HepG2 (cell line): ENCODE measurements around the gene RANBP17. TPM values are rescaled to one million over a fixed set of nuclear protein-coding genes. Genes with fewer than 3 reads are reported as not detected.

ENCODE experiments used
- ATAC-seq: fragments of 200-7000 bp; cut with Tn5 transposase; 3 replicates; pipeline ENCODE4 v1.9.1; 2020; ENCODE audit warnings: mild to moderate bottlenecking, moderate library complexity
- BruUV-seq: library from RNA; stranded (reverse); fragments of 400-500 nt; replicated peaks from 2 replicates; lab custom pipeline; 2021; lab: Mats Ljungman, UMichigan
- CTCF ChIA-PET: fragments of 300-600 bp; formaldehyde crosslinking; extraction: SDS; loops from one replicate; lab custom pipeline; 2021; ENCODE audit warnings: low total read pairs, inconsistent platforms, low intra/inter-chr PET ratio; lab: Yijun Ruan, JAX
- POLR2A ChIA-PET: fragments of 350-600 bp; sonication (Branson Sonifier 250); formaldehyde crosslinking; loops from one replicate; lab custom pipeline; 2020; ENCODE audit warnings: antibody characterized with exemption, inconsistent platforms; lab: Yijun Ruan, JAX
- DNase-seq: peaks from one replicate; pipeline ENCODE4 v3.0.0-alpha.2; 2015; ENCODE audit warnings: low spot score
- FAIRE-seq: peaks from 3 replicates; lab custom pipeline; 2011; peaks lifted over from hg19 to GRCh38; lab: Jason Lieb, UNC
- H2AFZ ChIP-seq: one replicate; pipeline ENCODE4 v1.6.1; 2011; ENCODE audit warnings: low read length, inconsistent platforms
- H3K27ac ChIP-seq: fragments of 300-600 bp; 3 replicates; pipeline ENCODE4 v1.8.0; 2011; ENCODE audit warnings: mixed run types, mild to moderate bottlenecking, mixed read lengths, low read length, inconsistent platforms; ENCODE audit not compliant: insufficient read depth; ENCODE audit errors: extremely low read length
- H3K27me3 ChIP-seq, 2 experiments: fragments of 200-600 bp in 1 of 2; 2 replicates in 1 of 2; 3 replicates in 1 of 2; pipeline versions ENCODE4 v1.6.0 to v1.8.0; 2011; ENCODE audit warnings: low read length in 2 of 2, mild to moderate bottlenecking in 2 of 2, moderate library complexity in 2 of 2, inconsistent platforms in 1 of 2; ENCODE audit not compliant: insufficient read depth in 2 of 2, control insufficient read depth in 1 of 2
- H3K36me3 ChIP-seq, 2 experiments: fragments of 200-600 bp in 1 of 2; replicated peaks in 1 of 2; 2 replicates in 1 of 2; 3 replicates in 1 of 2; pipeline versions ENCODE4 v1.5.1 to v1.8.0; 2011; ENCODE audit warnings: low read length in 2 of 2, inconsistent platforms in 1 of 2; ENCODE audit not compliant: insufficient read depth in 2 of 2, control insufficient read depth in 1 of 2
- H3K4me1 ChIP-seq: 2 replicates; pipeline ENCODE4 v1.5.1; 2012; ENCODE audit warnings: low read length, inconsistent platforms; ENCODE audit not compliant: insufficient read depth
- H3K4me2 ChIP-seq: 2 replicates; pipeline ENCODE4 v1.6.0; 2011; ENCODE audit warnings: low read depth, low read length, inconsistent platforms
- H3K4me3 ChIP-seq, 3 experiments: fragments of 200-600 bp in 1 of 3; sonication (generic), shearing (Covaris generic) in 1 of 3; replicated peaks in 1 of 3; 2 replicates each; pipeline ENCODE4 v1.5.1; 2011 to 2016; ENCODE audit warnings: low read length in 3 of 3, inconsistent platforms in 2 of 3, low read depth in 2 of 3, mild to moderate bottlenecking in 2 of 3, control low read depth in 1 of 3, mixed read lengths in 1 of 3; ENCODE audit not compliant: insufficient read depth in 1 of 3
- H3K79me2 ChIP-seq: one replicate; pipeline ENCODE4 v1.6.1; 2011; ENCODE audit warnings: low read length, inconsistent platforms; ENCODE audit not compliant: insufficient read depth
- H3K9ac ChIP-seq: 2 replicates; pipeline ENCODE4 v1.6.0; 2011; ENCODE audit warnings: mild to moderate bottlenecking, low read depth, low read length, inconsistent platforms; ENCODE audit not compliant: insufficient read depth
- H3K9me3 ChIP-seq: 2 replicates; pipeline ENCODE4 v1.5.1; 2012; ENCODE audit warnings: mild to moderate bottlenecking, low read length
- H4K20me1 ChIP-seq: 2 replicates; pipeline ENCODE4 v1.6.0; 2011; ENCODE audit warnings: inconsistent platforms, mild to moderate bottlenecking, low read length, moderate library complexity; ENCODE audit not compliant: insufficient read depth
- CENPX ChIP-seq: sonication (generic); formaldehyde crosslinking; IDR thresholded peaks from 2 replicates; pipeline ENCODE4 v1.9.0; 2021; ENCODE audit warnings: mild to moderate bottlenecking, missing genetic modification reagents, moderate library complexity
- ETV5 ChIP-seq: IDR thresholded peaks from 2 replicates; pipeline ENCODE4 v1.6.1; 2018; ENCODE audit warnings: missing biosample characterization, missing genetic modification reagents, inconsistent platforms, borderline replicate concordance
- GMEB1 ChIP-seq: sonication (generic); formaldehyde crosslinking; IDR thresholded peaks from 2 replicates; pipeline ENCODE4 v1.5.1; 2020; ENCODE audit warnings: missing genetic modification reagents, mild to moderate bottlenecking, borderline replicate concordance
- RXRA ChIP-seq: sonication (generic); formaldehyde crosslinking; IDR thresholded peaks from 2 replicates; pipeline ENCODE4 v1.5.1; 2020; ENCODE audit warnings: missing genetic modification reagents
- SP140L ChIP-seq: sonication (generic); formaldehyde crosslinking; IDR thresholded peaks from 2 replicates; pipeline ENCODE4 v1.4.0; 2020; ENCODE audit warnings: missing genetic modification reagents, borderline replicate concordance
- TBX2 ChIP-seq: sonication (generic); formaldehyde crosslinking; IDR thresholded peaks from 2 replicates; pipeline ENCODE4 v1.5.0; 2020; ENCODE audit warnings: missing genetic modification reagents, mild to moderate bottlenecking, borderline replicate concordance
- TFE3 ChIP-seq: IDR thresholded peaks from 2 replicates; pipeline ENCODE4 v1.6.1; 2016
- XRCC5 ChIP-seq: fragments of 200-400 bp; formaldehyde crosslinking; optimal IDR thresholded peaks from 2 replicates; pipeline ENCODE3; 2017; ENCODE audit warnings: mild to moderate bottlenecking, low read length
- ZC3H13 ChIP-seq: sonication (generic); formaldehyde crosslinking; IDR thresholded peaks from 2 replicates; pipeline ENCODE4 v1.8.1; 2023; ENCODE audit warnings: mild to moderate bottlenecking, missing genetic modification reagents, moderate library complexity
- ZNF557 ChIP-seq: sonication (generic); formaldehyde crosslinking; IDR thresholded peaks from 2 replicates; pipeline ENCODE4 v1.4.0; 2020; ENCODE audit warnings: missing genetic modification reagents
- ZNF572 ChIP-seq: sonication (generic); formaldehyde crosslinking; IDR thresholded peaks from 2 replicates; pipeline ENCODE4 v1.5.1; 2020; ENCODE audit warnings: mild to moderate bottlenecking, missing genetic modification reagents
- ZNF773 ChIP-seq: sonication (generic); formaldehyde crosslinking; IDR thresholded peaks from 2 replicates; pipeline ENCODE4 v1.4.0; 2020; ENCODE audit warnings: missing genetic modification reagents, borderline replicate concordance
- ZNF879 ChIP-seq: sonication (generic); formaldehyde crosslinking; IDR thresholded peaks from 2 replicates; pipeline ENCODE4 v1.8.1; 2023; ENCODE audit warnings: missing genetic modification reagents
- WGBS: methylation state at CpG from one replicate; pipeline ENCODE4 v1.1.6; 2017; ENCODE audit warnings: low lambda C conversion rate; 5-methylcytosine and 5-hydroxymethylcytosine counted together
- in situ Hi-C: cut with HindIII; loops from 2 replicates; pipeline ENCODE4 v1.10.0; 2017; ENCODE audit warnings: low pct_unique_long_range_greater_than_20kb; ENCODE audit not compliant: extremely low pct_ligation_motif_present
- intact Hi-C: fragments of 100-400 bp; cut with micrococcal nuclease; formaldehyde crosslinking; loops from one replicate; pipeline ENCODE4 v1.10.0; 2022; ENCODE audit not compliant: unreplicated experiment
- polyA plus RNA-seq, 8 experiments: library from polyadenylated mRNA; depleted of rRNA in 3 of 8; stranded (reverse) in 7 of 8; unstranded in 1 of 8; fragments of >200 nt; fragmentation: Illumina TruSeq in 4 of 8; extraction: Trizol in 4 of 8; gene quantifications; 2 replicates each; pipeline versions ENCODE4 v1.2.1 to v1.2.3, GENCODE V29; 2011 to 2016; ENCODE audit warnings: low read depth in 4 of 8, missing spikeins in 1 of 8, mixed read lengths in 1 of 8; ENCODE audit not compliant: insufficient read depth in 1 of 8
- total RNA-seq, 5 experiments: library from RNA; depleted of rRNA; stranded (reverse); fragments of >200 nt; fragmentation: Illumina TruSeq; extraction: Trizol; gene quantifications; 2 replicates each; pipeline ENCODE4 v1.2.3, GENCODE V29; 2016; ENCODE audit warnings: low read depth in 1 of 5

The RANBP17 gene
- total and polyA plus RNA-seq, 2 of the 13 experiments (the other 11 are each of a cell fraction or from before 2014, with no cell fraction given) = not detected

GRCh38 chr5:171291371-171291770 lies 429.6 kb downstream of the RANBP17 start:
- DNase-seq (no peak), ATAC-seq (no peak), FAIRE-seq (no peak)
- WGBS = 8% methylated on average over 4 of the region's 4 CpGs
- no peak overlapping the region for H3K27ac ChIP-seq
- no peaks in the 10 kb centered on the region for H3K9me3 ChIP-seq
- H2AFZ ChIP-seq = no peak overlapping the region
- no peaks in the 10 kb centered on the region for H3K36me3 ChIP-seq
- CTCF ChIA-PET = no interaction called here
- H3K4me1 ChIP-seq = no peaks in the 10 kb centered on the region
- H3K4me2 ChIP-seq = no peak overlapping the region
- H3K9ac ChIP-seq = no peak overlapping the region
- no peak for TF ChIP-seq RXRA (CRISPR knock-in tag)
- TF ChIP-seq GMEB1 (CRISPR knock-in tag) = no peak
- no peak for TF ChIP-seq TBX2
- no peak for TF ChIP-seq ZC3H13 (CRISPR knock-in tag)
- TF ChIP-seq TFE3 (CRISPR knock-in tag) = no peak
- TF ChIP-seq SP140L (CRISPR knock-in tag) = no peak
- TF ChIP-seq ZNF557 = no peak
- TF ChIP-seq ZNF879 (CRISPR knock-in tag) = no peak
- no peak for TF ChIP-seq ZNF572 (CRISPR knock-in tag)
- TF ChIP-seq CENPX (CRISPR knock-in tag) = no peak
- no peak for TF ChIP-seq XRCC5
- TF ChIP-seq ZNF773 = no peak
- no peak for TF ChIP-seq ETV5 (CRISPR knock-in tag)
- no peaks in the 10 kb centered on the region for H3K79me2 ChIP-seq
- no peaks in the 10 kb centered on the region for H3K27me3 ChIP-seq
- POLR2A ChIA-PET = no interaction called here
- in situ Hi-C loops (no loop called here), intact Hi-C loops (no loop called here)
- no TSS peak for BruUV-seq
- no peak overlapping the region for H3K4me3 ChIP-seq
- no peaks in the 10 kb centered on the region for H4K20me1 ChIP-seq
